SK-MEL-5 (cell line): ENCODE measurements around the gene FOXP2. TPM values are rescaled to one million over a fixed set of nuclear protein-coding genes. Genes with fewer than 3 reads are reported as not detected.

Experiments used
- DNase-seq: peaks from one replicate; pipeline ENCODE4 v3.0.0-alpha.2; 2016; ENCODE audit warnings: low read depth, low spot score
- in situ Hi-C: cut with HindIII; loops from 2 replicates; pipeline ENCODE4 v1.10.0; 2016; ENCODE audit warnings: low sequenced_read_pairs, high pct_unique_total_duplicates, low pct_unique_long_range_greater_than_20kb
- total RNA-seq: library from RNA; depleted of rRNA; stranded (reverse); fragments of >200 nt; shearing (Covaris generic); gene quantifications from 2 replicates; pipeline ENCODE4 v1.2.3, GENCODE V29; 2014

Gene FOXP2
- total RNA-seq, 1 experiment from 2014 or later: 0.05 TPM

DNA sequence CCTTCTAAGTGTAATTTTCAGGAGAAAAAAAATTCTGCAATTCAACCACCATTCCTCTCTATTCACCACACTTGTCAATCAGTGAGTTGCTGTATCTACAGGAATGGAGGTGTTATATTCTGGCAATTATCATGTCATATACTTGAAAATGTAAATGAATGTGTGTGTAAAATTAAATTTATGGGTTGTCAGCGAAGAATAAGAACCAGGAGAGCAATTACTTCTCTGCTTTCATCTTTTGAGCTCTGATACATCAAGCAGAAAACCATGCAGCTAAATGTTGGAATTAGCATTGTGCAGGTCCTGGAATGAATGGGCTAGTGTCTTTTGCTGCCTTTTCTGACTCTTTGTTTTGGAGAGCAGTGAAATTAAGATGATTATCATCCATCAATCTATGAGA, 207.6 kb downstream of the FOXP2 start:
- no peak for DNase-seq
- in situ Hi-C loops: no loop called here

DNA sequence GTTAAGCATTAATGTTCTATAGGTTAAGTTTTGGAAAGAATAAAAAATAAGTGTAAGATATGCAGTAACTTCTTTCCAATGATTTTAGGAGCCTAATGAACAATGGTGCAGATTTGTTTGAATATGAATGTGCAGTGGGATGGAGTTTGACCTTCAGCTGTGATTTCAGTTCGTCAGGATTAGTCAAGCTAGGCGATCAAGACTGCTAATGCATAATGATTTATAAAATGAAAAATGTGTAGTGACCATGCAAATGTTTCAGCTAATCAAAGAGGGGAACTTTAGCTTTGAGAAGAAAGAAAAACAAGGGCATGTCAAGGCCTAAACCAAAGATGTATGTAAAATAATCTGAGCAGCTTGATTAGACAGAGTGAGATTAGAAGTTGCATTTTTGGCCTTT, 208.5 kb downstream of the FOXP2 start:
- in situ Hi-C loops: no loop called here

DNA sequence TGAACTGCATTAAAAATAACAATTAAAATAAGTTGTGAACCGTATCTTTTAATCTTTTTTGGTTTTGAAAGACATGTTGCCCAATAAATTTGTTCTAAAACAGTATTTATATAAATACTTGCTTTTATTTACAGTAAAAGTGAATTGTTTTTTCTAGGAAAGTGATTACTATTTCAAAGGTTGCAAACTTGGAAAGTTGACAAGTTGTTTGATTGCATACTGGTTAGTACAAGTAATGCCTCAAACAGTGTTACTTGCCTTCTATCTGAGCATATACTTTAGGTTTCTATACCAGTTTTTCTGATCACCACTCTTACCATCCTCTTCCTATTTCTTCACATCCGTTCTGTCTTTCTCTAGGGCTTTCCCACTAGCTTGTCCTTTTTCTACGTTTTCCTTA, 212.6 kb downstream of the FOXP2 start:
- in situ Hi-C loops: no loop called here
- no peak for DNase-seq

More for the DNA sequence above, 208.5 kb downstream of the FOXP2 start:
- no peak for DNase-seq

DNA sequence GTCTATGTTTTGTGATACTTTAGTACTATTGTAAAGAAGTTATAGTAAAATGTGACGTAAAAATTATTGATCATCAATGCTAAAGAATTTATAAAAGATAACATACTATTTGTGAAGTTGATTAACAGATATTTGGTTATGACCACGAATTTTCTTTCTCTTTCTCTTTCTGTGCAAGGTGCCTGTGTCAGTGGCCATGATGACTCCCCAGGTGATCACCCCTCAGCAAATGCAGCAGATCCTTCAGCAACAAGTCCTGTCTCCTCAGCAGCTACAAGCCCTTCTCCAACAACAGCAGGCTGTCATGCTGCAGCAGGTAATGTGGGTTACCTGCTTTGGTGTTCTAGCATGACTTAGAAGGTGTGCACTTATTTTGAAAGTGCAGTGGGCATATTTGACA, 213.7 kb downstream of the FOXP2 start:
- DNase-seq: no peak
- in situ Hi-C loops: no loop called here

DNA sequence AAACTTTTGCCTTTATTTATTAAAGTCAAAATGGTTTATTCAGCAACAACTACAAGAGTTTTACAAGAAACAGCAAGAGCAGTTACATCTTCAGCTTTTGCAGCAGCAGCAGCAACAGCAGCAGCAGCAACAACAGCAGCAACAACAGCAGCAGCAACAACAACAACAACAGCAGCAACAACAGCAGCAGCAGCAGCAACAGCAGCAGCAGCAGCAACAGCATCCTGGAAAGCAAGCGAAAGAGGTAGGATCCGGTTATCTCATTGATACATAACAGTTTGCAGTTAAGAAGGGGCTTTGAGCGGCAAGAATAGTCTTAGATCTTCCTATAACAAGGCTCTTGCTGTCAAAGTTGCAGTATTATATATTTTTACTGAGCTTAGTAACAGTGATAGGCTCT, 215.1 kb downstream of the FOXP2 start:
- DNase-seq: no peak
- in situ Hi-C loops: no loop called here

DNA sequence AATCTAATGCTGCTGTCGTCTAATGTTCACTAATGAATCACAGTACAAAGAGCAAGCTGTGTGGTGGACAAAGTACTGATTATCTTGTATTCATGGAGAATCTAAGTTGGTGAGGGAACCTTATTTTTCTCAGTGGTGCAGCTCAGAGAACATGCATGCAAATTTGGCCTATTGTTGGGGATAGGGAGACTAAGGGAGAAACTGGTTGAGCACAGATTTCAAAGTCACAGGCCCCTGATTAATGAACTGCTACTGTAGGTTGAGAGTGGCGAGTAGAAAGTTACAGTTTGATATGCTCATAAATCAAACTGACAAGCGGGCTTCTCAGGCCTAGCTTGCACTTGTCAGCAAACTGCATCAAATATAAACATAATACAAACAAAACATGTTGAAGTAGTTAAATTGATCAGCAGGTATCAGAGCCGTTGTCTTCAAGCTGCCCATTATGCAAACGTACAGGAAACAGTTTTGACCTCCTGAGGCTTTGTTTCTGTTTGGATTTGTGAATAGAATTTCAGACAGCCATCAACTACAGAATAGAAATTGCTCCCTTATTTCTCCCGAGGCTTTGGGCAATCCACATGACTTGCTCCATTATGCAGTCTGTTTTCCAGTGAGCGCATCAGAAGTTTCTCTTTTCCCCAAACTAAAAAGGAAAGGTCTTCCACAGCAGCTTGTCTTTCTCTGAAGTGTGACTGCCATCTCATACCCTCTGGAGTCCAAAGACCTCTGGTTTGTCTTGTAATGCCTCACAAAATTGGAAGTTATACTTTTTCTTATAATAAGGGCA, 215.8 kb downstream of the FOXP2 start:
- peak; percentile 62 for DNase-seq
- in situ Hi-C loops: no loop called here

DNA sequence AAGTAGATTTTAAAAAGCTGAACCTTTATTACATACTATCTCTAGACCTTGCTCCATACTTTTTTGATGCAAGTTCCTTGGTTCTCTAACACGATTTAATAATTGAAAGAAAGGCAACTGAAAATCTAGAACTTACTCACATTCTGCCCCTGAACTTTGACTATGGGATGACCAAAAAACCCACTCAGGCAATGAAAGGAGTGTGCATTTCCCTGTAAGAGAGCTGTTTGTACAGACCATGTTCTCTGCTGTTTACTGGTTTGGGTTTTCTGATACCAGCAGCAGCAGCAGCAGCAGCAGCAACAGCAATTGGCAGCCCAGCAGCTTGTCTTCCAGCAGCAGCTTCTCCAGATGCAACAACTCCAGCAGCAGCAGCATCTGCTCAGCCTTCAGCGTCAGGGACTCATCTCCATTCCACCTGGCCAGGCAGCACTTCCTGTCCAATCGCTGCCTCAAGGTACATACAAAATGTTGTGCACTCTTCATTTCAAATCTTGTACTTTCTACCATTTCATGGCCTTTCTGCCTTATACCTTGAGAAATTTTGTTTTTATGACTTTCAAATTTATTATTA, 216.7 kb downstream of the FOXP2 start:
- DNase-seq: no peak
- in situ Hi-C loops: no loop called here

DNA sequence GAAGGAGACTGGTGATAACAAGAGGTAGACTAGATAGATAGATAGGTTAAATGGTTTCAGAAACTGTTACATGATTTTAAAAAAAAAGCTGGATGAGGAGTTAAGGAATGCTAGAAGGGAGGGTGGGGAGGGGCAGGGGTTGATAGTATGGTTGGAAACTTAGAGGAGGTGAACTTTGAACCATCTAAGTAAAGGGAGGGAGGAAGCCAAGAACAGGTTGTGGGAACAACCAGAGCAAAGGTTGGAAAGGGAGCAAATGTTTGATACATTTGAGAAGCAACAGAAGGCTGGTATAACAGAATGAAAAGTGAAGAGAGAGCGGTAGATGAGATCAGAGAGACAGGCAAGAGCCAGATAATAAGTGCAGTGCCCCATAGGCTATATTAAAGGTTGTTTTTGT, 224.8 kb downstream of the FOXP2 start:
- no peak for DNase-seq
- in situ Hi-C loops: no loop called here

DNA sequence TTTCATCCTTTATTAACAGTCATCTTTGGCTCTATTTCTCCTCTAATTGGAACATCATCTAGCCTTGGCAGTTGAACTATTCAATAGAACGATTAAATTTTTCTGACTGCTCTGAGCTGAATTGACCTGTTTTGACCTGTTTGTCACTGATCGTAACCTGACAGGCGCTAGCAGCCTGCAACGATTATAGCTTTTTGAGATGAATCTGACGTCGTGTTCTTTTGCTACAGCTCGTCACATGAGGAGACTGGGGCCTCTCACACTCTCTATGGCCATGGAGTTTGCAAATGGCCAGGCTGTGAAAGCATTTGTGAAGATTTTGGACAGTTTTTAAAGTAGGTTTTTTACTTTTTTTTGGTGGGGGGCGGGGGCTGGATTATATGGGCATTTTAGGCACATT, 229.8 kb downstream of the FOXP2 start:
- DNase-seq: no peak
- in situ Hi-C loops: no loop called here

DNA sequence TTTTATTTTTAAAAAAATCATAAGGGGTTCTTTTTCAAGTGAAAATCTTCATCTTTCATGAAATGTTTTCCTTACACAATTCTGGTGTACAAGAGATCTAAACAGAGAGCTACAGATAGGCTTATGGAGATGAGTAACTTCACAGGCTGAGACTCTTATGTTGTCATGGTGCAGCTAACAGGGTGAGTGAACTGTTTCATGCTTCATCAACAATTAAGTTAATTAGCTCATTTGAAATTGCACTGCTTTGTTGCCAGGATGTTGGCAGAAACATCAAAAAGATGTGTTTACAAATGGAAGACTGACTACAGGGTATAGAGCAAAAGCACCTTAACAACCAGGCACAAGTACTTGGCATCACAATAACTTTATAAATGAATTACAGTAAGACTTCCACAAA, 230.8 kb downstream of the FOXP2 start:
- in situ Hi-C loops: no loop called here
- no peak for DNase-seq

DNA sequence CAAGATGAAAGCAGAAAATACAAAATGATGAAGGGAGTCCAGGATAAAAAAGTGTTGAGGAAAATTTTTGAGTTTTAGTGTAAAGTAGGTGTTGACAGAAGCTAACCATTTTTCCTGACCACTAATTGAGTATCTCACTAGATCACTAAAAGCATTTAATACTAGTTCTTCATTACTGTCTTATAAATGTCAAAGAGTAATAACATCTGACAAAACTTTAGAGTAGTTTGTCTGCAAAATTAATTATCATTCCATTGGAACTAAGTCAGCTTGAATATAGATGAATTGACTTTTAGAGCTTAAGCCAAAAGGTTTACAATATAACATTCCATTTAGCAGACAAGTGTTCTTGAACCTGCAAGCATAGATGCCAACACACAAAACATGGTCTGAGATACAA, 232.9 kb downstream of the FOXP2 start:
- DNase-seq: no peak
- in situ Hi-C loops: no loop called here

DNA sequence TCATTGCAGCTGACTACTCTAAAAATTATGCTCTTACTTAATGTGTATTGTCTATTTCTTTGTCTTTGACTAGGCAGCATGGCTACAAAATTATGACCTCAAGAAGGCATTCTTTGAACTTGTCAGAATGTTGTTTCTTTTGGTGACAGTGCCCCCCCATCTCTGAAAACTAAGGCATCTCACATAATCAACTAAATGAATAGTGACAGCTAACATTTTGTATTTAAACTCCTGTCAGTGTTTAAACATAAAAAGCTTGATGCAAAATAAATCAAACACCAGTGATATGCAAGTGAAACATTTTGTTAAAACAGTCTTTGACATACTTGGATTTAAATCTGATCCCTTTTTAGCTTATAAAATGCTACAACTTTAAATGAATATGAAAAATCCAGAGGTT, 233.5 kb downstream of the FOXP2 start:
- no peak for DNase-seq
- in situ Hi-C loops: no loop called here

DNA sequence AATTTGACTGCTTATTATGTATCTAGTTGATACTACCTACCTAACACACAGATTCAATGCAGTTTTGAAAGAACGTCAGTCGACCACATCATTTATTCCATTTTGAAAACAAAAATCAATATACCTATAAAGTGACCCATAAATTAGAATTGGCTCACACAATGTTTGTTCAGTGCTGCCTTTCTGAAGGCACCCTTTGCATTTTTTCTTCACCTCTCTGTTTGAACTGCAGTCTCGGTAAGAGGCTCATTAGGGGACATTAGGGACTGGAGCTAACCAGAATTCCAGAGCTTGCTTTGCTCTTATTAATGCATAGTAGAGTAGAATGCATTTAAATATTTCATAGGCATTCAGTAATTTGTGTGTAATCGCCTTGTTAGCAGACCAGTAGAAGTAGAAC, 234.1 kb downstream of the FOXP2 start:
- in situ Hi-C loops: no loop called here
- no peak for DNase-seq

DNA sequence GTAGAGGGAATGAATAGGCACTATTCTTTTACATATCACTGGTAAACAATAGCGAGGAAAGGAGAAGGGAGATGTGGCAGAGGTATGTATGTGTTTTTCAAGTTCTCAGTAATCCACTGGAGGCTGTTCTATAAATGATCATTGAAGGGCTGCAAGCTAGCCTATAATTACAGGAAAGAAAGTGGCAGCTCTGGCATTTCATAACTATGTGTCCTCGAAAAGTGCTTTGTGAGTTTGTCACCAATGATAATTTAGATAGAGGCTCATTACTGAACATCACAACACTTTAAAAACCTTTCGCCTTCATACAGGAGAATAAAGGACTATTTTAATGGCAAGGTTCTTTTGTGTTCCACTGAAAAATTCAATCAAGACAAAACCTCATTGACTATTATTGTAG, 235.1 kb downstream of the FOXP2 start:
- no peak for DNase-seq
- in situ Hi-C loops: loop anchor here (25.0 kb wide), 2 partner anchors 212 to 562 kb away; no protein-coding TSS in a partner anchor

DNA sequence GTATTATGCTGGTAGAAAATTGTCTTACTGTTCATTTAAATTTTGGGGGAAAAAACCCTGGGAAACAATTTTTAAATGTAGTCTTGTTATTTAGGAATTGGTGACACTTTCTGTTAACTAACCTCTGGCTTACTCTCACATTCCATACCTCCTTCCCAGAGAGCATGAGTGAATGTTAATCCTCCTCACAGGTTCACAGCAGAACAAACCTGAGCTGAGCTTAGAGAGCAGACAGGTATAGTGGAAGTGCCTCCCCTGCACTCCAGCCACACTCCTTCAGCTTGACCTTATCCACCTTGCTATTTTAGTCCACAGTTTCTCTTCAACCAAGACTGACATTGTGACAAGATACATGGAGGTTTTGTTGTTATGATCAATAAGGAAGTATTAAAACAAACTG, 235.9 kb downstream of the FOXP2 start:
- no peak for DNase-seq
- in situ Hi-C loops: loop anchor here (25.0 kb wide), 2 partner anchors 213 to 563 kb away; no protein-coding TSS in a partner anchor

DNA sequence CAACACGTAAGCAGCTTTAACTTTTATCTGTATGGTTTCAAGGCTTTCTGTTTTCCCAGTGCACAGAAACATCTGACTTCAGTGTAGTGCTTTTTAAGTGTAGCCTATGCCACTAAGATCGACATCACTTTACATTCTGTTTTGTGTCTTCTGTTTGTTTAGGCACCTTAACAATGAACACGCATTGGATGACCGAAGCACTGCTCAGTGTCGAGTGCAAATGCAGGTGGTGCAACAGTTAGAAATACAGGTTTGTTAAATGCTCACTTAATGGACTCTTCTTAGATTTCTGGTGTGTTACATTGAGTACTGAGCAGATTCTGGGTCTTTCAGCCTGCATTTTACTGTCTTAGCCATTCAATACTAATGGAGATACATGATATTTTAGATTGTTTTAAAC, 237.4 kb downstream of the FOXP2 start:
- in situ Hi-C loops: loop anchor here (25.0 kb wide), 2 partner anchors 215 to 565 kb away; no protein-coding TSS in a partner anchor
- no peak for DNase-seq

DNA sequence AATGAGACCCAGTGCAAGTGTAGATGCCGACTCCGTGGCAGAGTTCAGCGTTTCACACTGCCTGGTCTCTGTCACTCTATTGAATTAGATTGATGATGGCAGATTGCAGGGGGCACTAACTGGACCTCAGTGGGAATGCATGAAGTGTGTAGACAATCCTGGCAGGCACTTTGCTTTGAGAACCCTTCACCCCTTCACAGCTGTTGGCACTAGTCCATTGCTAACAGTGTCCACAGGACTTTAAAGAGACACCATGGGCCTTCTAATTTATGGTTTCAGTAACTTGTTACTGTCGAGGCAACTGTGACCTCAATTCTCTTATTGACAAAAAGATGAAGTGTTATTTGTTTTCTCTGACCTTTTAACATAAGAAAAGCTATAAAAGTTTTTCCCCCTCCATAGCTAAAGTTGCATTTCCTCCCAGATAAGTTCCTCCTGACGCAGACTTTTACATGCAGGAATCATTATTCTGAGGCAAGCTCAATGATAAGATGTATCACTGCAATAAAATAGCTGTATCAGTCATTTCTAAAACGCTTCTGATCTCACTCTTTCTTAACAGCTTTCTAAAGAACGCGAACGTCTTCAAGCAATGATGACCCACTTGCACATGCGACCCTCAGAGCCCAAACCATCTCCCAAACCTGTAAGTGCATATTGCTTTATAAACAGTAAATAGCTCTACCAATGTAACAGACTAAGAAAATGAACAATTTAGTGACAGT, 238.9 kb downstream of the FOXP2 start:
- in situ Hi-C loops: loop anchor here (25.0 kb wide), 2 partner anchors 216 to 566 kb away; no protein-coding TSS in a partner anchor
- no peak for DNase-seq

DNA sequence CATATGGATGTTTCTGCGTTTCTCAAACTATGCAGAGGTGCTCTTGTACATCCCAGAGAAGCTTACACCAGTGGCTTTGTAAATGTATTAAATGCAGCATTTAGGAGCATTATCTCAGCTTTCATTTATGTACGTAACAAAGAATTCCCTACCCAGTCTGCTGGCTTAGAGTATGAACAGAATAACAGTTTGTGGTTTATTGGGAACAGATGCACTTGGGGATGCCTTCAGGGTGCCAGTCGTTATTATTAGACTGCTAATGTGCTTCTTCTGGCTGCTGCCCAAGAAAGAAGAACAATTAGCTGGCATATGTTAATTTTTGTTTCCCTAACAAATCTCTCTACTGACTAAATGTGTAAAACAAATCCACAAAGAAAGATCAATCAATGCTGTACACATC, 241.9 kb downstream of the FOXP2 start:
- in situ Hi-C loops: loop anchor here (25.0 kb wide), 2 partner anchors 219 to 569 kb away; no protein-coding TSS in a partner anchor
- DNase-seq: no peak
